Measurements from ENCODE around the gene HAGHL.

The HAGHL gene

GRCh38 chr16:760545-761343, 33.8 kb downstream of the HAGHL start, which contains the start of gene MSLN:
TSS of gene MSLN (plus strand) at chr16:760734. CDS start at chr16:762681, 1,947 bp downstream.
- H3K27me3 ChIP-seq (replicated peaks; ENCODE audit: control insufficient read depth, insufficient read depth, low read length) = peaks cover 25% of the 10 kb centered on the region
- no peaks in the 10 kb centered on the region for H3K4me1 ChIP-seq (ENCODE audit: control insufficient read depth, insufficient read depth, low read length)
- peaks cover 6% of the 10 kb centered on the region for H3K9me3 ChIP-seq (ENCODE audit: control insufficient read depth, low read length)
- no peak for DNase-seq (ENCODE audit: low read depth)
- H3K4me3 ChIP-seq (ENCODE audit: low read length) = no peak within 1 kb of the TSS
- H3K36me3 ChIP-seq (ENCODE audit: control insufficient read depth, insufficient read depth, low read length, severe bottlenecking) = no peaks in the 10 kb centered on the region
- H3K9ac ChIP-seq (ENCODE audit: low read length) = no peak within 1 kb of the TSS

GRCh38 chr16:761625-762513, 35.0 kb downstream of the HAGHL start:
- no peak for DNase-seq (ENCODE audit: low read depth)
- Histone ChIP-seq H3K9ac (ENCODE audit: low read length) (no peak overlapping the region), H3K9me3 (ENCODE audit: control insufficient read depth, low read length) (no peaks in the 10 kb centered on the region), H3K4me3 (ENCODE audit: low read length) (no peak overlapping the region), H3K27me3 (replicated peaks; ENCODE audit: control insufficient read depth, insufficient read depth, low read length) (peaks cover 23% of the 10 kb centered on the region), H3K4me1 (ENCODE audit: control insufficient read depth, insufficient read depth, low read length) (no peaks in the 10 kb centered on the region), H3K36me3 (ENCODE audit: control insufficient read depth, insufficient read depth, low read length, severe bottlenecking) (no peaks in the 10 kb centered on the region)

- Histone ChIP-seq H3K4me1 (ENCODE audit: control insufficient read depth, insufficient read depth, low read length) (no peaks in the 10 kb centered on the region), H3K9me3 (ENCODE audit: control insufficient read depth, low read length) (no peaks in the 10 kb centered on the region), H3K36me3 (ENCODE audit: control insufficient read depth, insufficient read depth, low read length, severe bottlenecking) (no peaks in the 10 kb centered on the region), H3K27me3 (replicated peaks; ENCODE audit: control insufficient read depth, insufficient read depth, low read length) (peaks cover 23% of the 10 kb centered on the region), H3K9ac (ENCODE audit: low read length) (no peak overlapping the region), H3K4me3 (ENCODE audit: low read length) (no peak overlapping the region)
- no peak for DNase-seq (ENCODE audit: low read depth)
Observed at GRCh38 chr16:762595-763268, 35.8 kb downstream of the HAGHL start.

GRCh38 chr16:763369-764183, 36.7 kb downstream of the HAGHL start:
- Histone ChIP-seq H3K4me3 (ENCODE audit: low read length) (no peak overlapping the region), H3K9ac (ENCODE audit: low read length) (no peak overlapping the region), H3K9me3 (ENCODE audit: control insufficient read depth, low read length) (no peaks in the 10 kb centered on the region), H3K27me3 (replicated peaks; ENCODE audit: control insufficient read depth, insufficient read depth, low read length) (peaks cover 23% of the 10 kb centered on the region), H3K36me3 (ENCODE audit: control insufficient read depth, insufficient read depth, low read length, severe bottlenecking) (no peaks in the 10 kb centered on the region), H3K4me1 (ENCODE audit: control insufficient read depth, insufficient read depth, low read length) (no peaks in the 10 kb centered on the region)
- DNase-seq (ENCODE audit: low read depth) = no peak

GRCh38 chr16:764184-764750, 37.4 kb downstream of the HAGHL start:
- DNase-seq (ENCODE audit: low read depth) = no peak
- no peak overlapping the region for H3K4me3 ChIP-seq (ENCODE audit: low read length)
- no peaks in the 10 kb centered on the region for H3K36me3 ChIP-seq (ENCODE audit: control insufficient read depth, insufficient read depth, low read length, severe bottlenecking)
- peaks cover 23% of the 10 kb centered on the region for H3K27me3 ChIP-seq (replicated peaks; ENCODE audit: control insufficient read depth, insufficient read depth, low read length)
- H3K4me1 ChIP-seq (ENCODE audit: control insufficient read depth, insufficient read depth, low read length) = no peaks in the 10 kb centered on the region
- H3K9ac ChIP-seq (ENCODE audit: low read length) = no peak overlapping the region
- no peaks in the 10 kb centered on the region for H3K9me3 ChIP-seq (ENCODE audit: control insufficient read depth, low read length)

- no peak overlapping the region for H3K4me3 ChIP-seq (ENCODE audit: low read length)
- DNase-seq (ENCODE audit: low read depth) = no peak
- H3K9me3 ChIP-seq (ENCODE audit: control insufficient read depth, low read length) = no peaks in the 10 kb centered on the region
- no peak overlapping the region for H3K9ac ChIP-seq (ENCODE audit: low read length)
- H3K36me3 ChIP-seq (ENCODE audit: control insufficient read depth, insufficient read depth, low read length, severe bottlenecking) = no peaks in the 10 kb centered on the region
- no peaks in the 10 kb centered on the region for H3K4me1 ChIP-seq (ENCODE audit: control insufficient read depth, insufficient read depth, low read length)
- H3K27me3 ChIP-seq (replicated peaks; ENCODE audit: control insufficient read depth, insufficient read depth, low read length) = peaks cover 18% of the 10 kb centered on the region
Observed at GRCh38 chr16:764848-765487, 38.1 kb downstream of the HAGHL start.

GRCh38 chr16:765488-765865, 38.6 kb downstream of the HAGHL start:
- peaks cover 18% of the 10 kb centered on the region for H3K27me3 ChIP-seq (replicated peaks; ENCODE audit: control insufficient read depth, insufficient read depth, low read length)
- no peaks in the 10 kb centered on the region for H3K36me3 ChIP-seq (ENCODE audit: control insufficient read depth, insufficient read depth, low read length, severe bottlenecking)
- H3K9ac ChIP-seq (ENCODE audit: low read length) = no peak overlapping the region
- H3K9me3 ChIP-seq (ENCODE audit: control insufficient read depth, low read length) = no peaks in the 10 kb centered on the region
- no peak overlapping the region for H3K4me3 ChIP-seq (ENCODE audit: low read length)
- no peaks in the 10 kb centered on the region for H3K4me1 ChIP-seq (ENCODE audit: control insufficient read depth, insufficient read depth, low read length)
- no peak for DNase-seq (ENCODE audit: low read depth)

- DNase-seq (ENCODE audit: low read depth) = no peak
- Histone ChIP-seq H3K4me1 (ENCODE audit: control insufficient read depth, insufficient read depth, low read length) (no peaks in the 10 kb centered on the region), H3K4me3 (ENCODE audit: low read length) (no peak overlapping the region), H3K9ac (ENCODE audit: low read length) (no peak overlapping the region), H3K36me3 (ENCODE audit: control insufficient read depth, insufficient read depth, low read length, severe bottlenecking) (no peaks in the 10 kb centered on the region), H3K27me3 (replicated peaks; ENCODE audit: control insufficient read depth, insufficient read depth, low read length) (peaks cover 18% of the 10 kb centered on the region), H3K9me3 (ENCODE audit: control insufficient read depth, low read length) (no peaks in the 10 kb centered on the region)
Observed at GRCh38 chr16:766008-766819, 39.3 kb downstream of the HAGHL start.

GRCh38 chr16:766820-767640, 40.1 kb downstream of the HAGHL start:
- Histone ChIP-seq H3K27me3 (replicated peaks; ENCODE audit: control insufficient read depth, insufficient read depth, low read length) (peaks cover 17% of the 10 kb centered on the region), H3K9me3 (ENCODE audit: control insufficient read depth, low read length) (no peaks in the 10 kb centered on the region), H3K9ac (ENCODE audit: low read length) (no peak overlapping the region), H3K4me1 (ENCODE audit: control insufficient read depth, insufficient read depth, low read length) (no peaks in the 10 kb centered on the region), H3K4me3 (ENCODE audit: low read length) (no peak overlapping the region), H3K36me3 (ENCODE audit: control insufficient read depth, insufficient read depth, low read length, severe bottlenecking) (no peaks in the 10 kb centered on the region)
- no peak for DNase-seq (ENCODE audit: low read depth)
